HG02973 (cell line): Measurements from ENCODE around the gene OR7A10.
"Not testable (repeated sequence)": the region's sequence is repeated elsewhere in the genome, so short reads cannot be mapped to it uniquely, and the experiment has no call there.

Experiments
- ATAC-seq: cut with Tn5 transposase; IDR thresholded peaks from one replicate; pipeline ENCODE4 v1.9.1; 2021; ENCODE audit warnings: moderate library complexity; ENCODE audit not compliant: unreplicated experiment

OR7A10 gene

GRCh38 chr19:14796021-14796420 lies 52.7 kb downstream of the OR7A10 start:
- no peak for ATAC-seq

GRCh38 chr19:14795078-14795721 lies 53.5 kb downstream of the OR7A10 start:
- ATAC-seq: no peak

GRCh38 chr19:14792250-14792649 lies 56.5 kb downstream of the OR7A10 start:
- ATAC-seq: not testable (repeated sequence)
